HL-60/S4 treated with retinoic acid at 250 ng/mL for 4 days and 3 days (cell line): ENCODE results near the gene NFYA.

Experiments
- in situ Hi-C: fragments of 300-500 bp; cut with MboI; formaldehyde crosslinking; loops from 2 replicates; pipeline ENCODE4 v1.7.0; 2022; ENCODE audit warnings: low sequenced_read_pairs

NFYA gene

GRCh38 chr6:41071923-41072835 is 595 bp upstream of the NFYA start, which contains the start of gene OARD1:
OARD1 (minus strand) TSS chr6:41072356; CDS start chr6:41071634, 722 bp downstream.
- in situ Hi-C loops, result no loop called here

DNA sequence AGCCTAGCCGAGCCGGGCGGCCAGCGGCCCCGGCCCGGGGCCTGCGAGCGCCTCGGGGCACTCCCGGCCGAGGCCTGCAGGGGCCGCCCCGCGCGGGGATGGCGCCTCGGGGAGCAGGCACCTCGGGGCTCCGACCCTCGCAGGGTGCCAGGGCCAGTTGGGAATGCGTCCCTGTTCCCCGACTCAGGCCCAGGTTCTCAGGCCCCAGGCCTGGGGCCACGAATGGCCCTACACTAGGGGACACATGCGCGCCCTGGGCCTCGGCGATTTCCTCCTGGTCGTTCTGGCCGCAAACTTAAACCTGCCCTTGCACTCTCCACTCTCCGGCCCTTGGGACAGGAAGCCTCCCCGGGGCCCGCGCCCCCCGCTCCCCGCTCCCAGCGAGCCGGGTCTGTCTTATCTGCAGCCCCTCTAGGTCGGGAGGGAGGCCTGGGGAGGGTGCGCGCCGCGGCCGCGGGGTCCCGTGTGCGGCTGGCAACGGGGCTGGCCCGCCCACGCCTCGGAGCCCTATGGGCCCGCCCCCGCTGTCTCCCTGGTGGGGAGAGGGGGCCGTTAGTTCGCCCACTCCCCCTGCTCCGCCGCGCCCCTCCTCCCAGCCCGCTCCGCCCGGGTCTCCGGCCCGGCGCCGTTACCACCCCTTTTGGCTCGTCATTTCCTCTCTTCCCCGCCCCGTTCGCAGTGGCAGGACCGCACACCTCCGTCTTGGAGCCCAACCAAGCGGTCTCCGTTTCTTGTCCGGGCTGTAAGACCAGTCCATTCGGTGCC is 611 bp downstream of the NFYA start:
- in situ Hi-C loops, result no loop called here

DNA sequence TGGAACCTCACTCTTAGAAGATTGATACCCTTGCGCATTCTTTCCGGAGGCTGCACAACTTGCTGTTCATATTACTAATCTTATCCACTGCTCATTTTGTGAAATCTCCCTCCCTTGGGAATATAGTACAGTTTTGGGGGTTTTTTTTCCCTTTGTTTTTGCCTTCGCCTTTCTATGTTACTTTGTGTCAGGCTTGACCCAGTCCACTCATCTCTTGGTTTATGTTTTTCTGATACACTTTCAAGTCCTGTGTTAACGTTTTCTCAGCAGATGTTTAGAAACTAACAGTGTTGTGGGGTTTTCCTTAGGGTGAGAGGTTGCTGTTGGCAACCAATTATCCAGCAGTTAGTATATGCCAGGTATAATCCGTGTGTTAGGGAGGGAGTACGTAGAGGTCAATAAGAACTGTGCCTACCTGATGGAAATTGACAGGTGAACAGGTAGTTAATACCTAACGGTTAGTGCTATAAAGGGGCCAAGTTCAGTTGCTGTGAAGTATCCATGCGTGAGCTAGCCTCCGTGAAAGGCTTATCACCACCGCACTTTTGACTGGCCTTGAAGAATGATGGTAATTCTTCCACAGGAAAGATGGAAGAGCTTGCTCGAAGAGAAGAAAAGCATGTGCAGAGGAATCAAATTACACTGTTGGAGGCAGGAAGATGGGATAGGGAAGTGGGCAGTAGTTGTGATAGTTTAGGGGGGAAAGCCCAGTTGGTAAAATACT is 1.4 kb downstream of the NFYA start:
- in situ Hi-C loops, result no loop called here

DNA sequence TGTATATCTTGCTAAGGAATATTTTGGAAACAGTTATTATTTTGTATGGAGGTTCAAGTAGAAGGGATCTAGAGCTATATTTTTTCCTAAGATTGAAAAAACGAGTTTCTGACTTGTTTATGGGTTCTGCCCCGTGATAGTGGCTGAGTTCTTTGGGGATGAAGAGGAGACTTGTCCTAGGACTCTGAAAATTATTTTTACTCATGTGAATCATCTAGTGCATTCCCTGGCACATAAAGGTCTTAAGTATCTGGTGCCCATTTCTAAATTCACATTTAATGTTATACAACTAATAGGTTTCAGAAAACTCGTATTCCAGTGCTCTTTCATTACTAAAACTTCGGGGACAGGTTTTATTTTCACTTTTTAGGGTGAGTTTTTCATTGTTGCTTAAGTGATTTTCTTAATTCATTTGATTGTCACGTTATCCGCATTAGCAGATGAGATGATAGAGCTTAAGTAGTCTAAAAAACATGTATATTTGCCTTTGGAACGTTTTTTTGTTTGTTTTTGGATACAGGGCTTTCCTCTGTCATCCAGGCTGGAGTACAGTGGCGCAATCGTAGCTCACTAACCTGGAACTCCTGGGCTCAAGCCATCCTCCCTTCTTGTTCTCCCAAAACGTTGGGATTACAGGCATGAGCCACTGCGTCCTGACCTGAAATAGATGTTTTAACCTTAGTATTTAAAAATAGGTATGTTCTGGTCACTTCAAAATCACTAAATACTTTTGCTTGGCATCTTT is 2.1 kb downstream of the NFYA start:
- in situ Hi-C loops, result no loop called here

DNA sequence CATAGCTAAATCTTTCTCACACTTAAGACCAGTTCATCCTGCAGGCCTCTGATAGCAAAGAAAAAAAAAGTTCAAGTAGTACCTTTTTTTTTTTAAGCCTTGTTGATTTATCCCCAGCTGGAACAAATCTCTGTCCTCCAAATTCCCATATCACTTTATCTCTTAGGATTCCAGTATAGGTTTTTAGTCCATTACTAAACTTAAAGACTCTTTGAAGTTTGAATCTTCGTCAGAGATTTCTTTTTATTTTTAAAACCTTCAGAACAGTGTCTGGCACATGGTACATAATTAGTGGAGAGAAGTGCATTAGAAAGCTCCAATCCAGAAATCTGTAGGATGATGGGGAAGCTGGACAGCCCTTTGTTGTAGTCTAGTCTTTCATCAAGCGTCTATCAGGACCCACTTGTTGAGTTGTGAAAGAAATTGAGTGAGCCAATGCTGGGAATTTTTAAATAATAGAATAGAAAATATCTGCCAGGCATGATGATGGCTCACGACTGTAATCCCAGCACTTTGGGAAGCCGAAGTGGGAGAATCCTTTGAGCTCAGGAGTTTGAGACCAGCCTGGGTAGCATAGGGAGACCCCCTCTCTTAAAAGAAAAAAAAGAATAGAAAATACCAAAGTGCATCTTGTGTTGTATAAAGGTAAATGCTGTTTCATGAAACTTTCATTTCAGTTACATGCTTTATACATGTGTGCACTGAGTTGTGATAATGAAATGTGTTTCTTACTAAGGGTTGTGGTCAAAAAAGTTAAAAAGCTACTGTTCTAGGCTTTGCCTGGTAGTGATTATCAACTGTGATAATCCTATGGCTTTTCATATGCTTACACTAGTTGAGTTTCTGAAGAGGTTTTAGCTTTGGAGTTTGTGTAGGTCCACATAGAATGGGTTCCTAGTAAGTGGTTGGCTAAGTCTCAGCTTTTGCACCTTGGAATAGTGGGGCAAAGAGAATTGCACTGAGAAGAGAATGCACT is 3.2 kb downstream of the NFYA start:
- in situ Hi-C loops, result no loop called here

- in situ Hi-C loops, result no loop called here
Observed at GRCh38 chr6:41077536-41077935, 4.8 kb downstream of the NFYA start.

DNA sequence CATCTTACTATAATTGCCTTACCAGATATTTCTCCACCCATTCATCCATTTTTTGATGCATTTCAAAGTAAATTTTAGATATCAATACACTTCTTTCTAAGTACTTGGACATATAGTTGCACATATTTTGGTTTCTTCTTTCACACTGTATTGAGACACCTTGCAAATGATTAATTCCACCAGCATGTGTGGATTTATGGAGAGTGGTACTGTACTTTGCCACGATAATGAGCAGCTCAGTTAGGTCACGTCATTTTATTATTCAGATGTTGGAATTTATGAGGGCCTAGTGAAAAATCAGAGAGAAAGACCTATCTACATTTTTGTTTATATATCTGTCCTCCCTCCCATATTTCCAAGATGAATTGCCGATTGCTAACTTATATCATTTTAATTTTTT is 5.3 kb downstream of the NFYA start:
- in situ Hi-C loops, result no loop called here

DNA sequence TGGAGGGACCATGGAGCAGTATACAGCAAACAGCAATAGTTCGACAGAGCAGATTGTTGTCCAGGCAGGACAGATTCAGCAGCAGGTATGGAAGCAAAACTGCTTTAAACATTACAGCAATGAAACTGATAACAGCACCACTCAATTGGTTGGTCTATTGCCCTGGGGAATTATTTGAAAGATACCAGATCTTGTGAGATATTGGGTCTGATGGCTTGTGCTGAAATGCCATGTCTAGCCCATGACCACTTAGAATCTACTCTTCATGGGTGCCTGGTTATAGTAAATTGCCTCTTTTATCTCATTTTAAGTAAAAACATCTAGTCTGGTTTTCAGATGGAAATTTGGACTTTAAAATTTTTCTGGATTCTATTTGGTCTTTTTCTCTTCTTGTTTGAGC is 6.3 kb downstream of the NFYA start:
- in situ Hi-C loops, result no loop called here

- in situ Hi-C loops, result loop anchor here (10.0 kb wide), 1 partner anchor 234 kb away; no protein-coding TSS in a partner anchor
Observed at GRCh38 chr6:41080621-41081020, 7.8 kb downstream of the NFYA start.

GRCh38 chr6:41083072-41083471 is 10.3 kb downstream of the NFYA start:
- in situ Hi-C loops, result loop anchor here (10.0 kb wide), 1 partner anchor 232 kb away; no protein-coding TSS in a partner anchor

- in situ Hi-C loops, result loop anchor here (10.0 kb wide), 1 partner anchor 230 kb away; no protein-coding TSS in a partner anchor
Observed at GRCh38 chr6:41085182-41085581, 12.4 kb downstream of the NFYA start.

GRCh38 chr6:41088451-41088850 is 15.7 kb downstream of the NFYA start:
- in situ Hi-C loops, result loop anchor here (10.0 kb wide), 1 partner anchor 226 kb away; no protein-coding TSS in a partner anchor

DNA sequence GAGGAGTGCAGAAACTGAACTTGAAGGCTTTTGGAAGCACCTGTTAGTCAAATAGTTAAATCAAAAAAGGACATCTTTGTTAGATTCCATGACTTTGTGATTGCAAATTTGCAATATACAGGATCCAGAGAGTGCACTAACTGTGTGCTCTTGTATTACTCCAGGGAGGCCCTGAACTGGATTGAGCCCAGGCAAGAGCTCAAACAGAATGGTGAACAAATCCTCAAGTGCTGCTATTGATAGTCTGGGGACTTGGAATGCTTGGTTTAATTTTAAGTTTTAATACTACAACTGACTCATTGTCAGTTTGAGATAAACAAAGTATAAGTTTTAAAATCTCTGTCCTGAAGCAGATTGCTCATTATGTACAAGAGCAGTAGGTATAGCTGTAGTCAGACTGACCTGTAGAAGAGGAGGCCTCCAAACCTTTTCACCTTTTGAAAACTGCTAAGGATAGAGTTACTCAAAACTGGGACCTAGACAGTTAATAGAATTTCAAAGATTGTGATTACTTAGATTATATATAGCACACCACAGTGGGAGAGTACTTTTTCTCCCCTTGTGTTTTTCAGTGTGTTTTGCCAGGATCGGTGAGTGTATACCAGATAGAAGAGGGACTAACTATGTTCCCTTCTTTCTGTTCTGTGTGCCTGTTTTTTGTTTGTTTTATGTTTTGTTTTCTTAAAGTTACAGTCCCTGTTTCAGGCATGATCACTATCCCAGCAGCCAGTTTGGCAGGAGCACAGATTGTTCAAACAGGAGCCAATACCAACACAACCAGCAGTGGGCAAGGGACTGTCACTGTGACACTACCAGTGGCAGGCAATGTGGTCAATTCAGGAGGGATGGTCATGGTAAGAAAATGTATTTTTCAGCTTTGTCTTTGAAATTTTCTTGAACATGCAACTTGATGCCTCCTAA is 18.3 kb downstream of the NFYA start:
- in situ Hi-C loops, result no loop called here

DNA sequence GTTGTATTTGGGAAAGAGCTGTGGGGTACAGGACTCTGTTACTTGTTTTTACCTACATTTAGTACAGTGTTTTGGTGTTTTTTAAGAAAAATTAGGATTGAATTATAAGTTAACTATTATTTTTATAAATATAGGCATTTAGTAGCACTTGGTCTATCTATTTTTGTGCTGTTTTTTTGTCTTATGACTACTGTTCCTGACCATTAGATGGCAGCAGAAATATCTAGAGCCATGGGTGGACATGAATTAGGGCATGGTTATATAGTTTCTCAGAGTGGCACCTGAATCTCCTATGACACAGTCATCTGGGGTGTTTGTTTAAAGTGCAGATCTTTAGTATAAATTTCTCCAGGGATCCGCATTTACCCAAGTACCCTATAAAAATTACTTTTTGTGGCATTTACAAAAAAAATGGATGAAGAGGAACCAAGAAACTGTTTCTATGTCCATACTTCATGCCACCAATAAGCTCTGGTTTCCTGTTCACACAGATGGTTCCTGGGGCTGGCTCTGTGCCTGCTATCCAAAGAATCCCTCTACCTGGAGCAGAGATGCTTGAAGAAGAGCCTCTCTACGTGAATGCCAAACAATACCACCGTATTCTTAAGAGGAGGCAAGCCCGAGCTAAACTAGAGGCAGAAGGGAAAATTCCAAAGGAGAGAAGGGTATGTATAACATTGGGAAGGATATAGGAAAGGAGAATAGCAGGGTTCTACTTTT is 19.8 kb downstream of the NFYA start:
- in situ Hi-C loops, result no loop called here

DNA sequence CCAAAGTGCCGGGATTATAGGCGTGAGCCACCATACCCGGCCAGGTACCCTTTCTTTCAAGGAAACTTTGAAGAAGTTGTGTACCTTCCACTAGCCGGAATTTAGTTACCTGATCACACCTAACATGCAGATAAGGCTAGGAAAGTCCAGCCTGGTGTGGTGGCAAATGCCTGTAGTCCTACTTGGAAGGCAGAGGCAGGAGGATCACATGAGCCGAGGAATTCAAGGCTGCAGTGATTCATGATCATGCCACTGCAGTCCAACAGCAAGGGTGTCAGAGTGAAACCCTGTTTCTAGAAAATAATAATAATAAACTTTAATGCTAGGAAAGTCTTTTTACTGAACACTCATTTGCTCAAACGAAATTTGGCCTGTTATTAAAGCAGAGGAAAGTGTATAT is 21.0 kb downstream of the NFYA start:
- in situ Hi-C loops, result no loop called here

DNA sequence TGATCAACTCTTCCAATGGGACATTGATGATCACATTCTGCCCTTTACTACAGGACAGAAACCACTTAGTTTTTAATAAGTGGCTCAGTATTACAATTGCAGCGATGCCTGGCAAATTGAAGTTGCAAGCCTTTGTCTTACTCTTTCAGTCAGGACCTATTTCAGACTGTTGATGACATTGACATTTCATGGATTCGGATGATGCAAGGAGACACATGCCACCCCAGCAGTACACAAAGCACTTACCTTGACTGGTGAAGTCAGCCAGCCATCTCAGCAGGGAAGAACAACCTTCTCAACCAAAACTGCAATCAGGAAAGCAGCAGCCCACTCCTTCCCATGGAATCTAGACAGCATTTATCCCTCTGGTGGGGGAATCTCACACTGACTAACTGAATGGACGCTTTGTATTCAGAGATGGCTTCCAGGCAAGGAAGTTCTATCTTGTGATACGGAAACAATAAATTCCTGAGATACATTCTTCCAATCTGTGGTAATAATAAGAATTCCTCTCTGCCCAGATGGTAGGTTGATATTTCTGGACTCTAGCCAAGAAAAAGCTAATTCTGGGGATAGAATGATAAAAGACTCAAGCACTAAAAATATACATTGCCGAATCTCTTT is 24.8 kb downstream of the NFYA start:
- in situ Hi-C loops, result no loop called here

- in situ Hi-C loops, result no loop called here
Observed at GRCh38 chr6:41098366-41098765, 25.6 kb downstream of the NFYA start.
